ENCODE results near the gene FZD4. TPM values are rescaled to one million over a fixed set of nuclear protein-coding genes. Genes with fewer than 3 reads are reported as not detected.
A peak's percentile ranks its signal among the peaks of the same experiment; 100 is the strongest.

The FZD4 gene
- total RNA-seq, 2 experiments from 2014 or later: not detected

DNA sequence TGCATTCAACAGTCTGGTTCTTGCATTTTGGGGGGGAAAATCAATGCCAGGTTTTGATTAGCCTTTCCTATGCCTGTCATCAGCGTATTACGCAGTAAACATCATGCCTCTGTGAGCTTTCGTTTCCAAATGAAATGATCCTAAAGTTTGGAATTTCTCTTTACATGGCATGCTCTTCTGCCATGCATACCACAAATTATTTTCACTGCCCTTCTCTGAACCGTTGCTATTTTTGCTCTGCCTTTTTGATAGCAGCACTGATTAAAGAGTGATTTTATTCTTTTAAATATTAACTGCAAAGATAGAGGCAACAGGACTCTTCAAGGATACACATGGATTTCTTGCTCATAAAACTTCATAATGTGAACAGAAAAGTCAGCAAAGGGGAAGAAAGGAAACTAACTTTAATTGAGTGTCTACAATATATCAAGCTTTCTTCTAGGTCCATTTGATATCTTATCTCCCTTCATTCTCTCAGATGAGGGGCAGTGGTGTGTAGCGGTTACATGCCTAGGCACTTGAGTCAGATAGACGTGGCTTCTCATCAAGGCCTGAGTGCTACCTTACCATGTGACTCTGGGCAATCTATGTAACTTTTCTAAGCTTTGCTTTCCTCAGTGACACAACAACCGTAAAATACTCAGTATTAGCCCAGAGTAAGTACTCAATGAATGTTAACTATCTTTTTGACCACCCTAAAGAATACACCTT lies 25.0 kb upstream of the FZD4 start:
- H3K27ac Mint-ChIP-seq: no peak overlapping the region
- ChIA-PET CTCF (interaction anchor here (1.9 kb wide), 1 partner anchor 41 kb away, joined by 4 read pairs; no protein-coding TSS in a partner anchor), POLR2A (no interaction called here)
- peaks cover 6% of the 10 kb centered on the region for H3K27me3 Mint-ChIP-seq
- no peaks in the 10 kb centered on the region for H3K9me3 ChIP-seq (ENCODE audit: control insufficient read depth in 1 of 2, insufficient read depth in 1 of 2, low read length in 2 of 2)
- H3K4me1 ChIP-seq (ENCODE audit: insufficient read depth, low read length): no peaks in the 10 kb centered on the region
- TF ChIP-seq, protein P1, sequence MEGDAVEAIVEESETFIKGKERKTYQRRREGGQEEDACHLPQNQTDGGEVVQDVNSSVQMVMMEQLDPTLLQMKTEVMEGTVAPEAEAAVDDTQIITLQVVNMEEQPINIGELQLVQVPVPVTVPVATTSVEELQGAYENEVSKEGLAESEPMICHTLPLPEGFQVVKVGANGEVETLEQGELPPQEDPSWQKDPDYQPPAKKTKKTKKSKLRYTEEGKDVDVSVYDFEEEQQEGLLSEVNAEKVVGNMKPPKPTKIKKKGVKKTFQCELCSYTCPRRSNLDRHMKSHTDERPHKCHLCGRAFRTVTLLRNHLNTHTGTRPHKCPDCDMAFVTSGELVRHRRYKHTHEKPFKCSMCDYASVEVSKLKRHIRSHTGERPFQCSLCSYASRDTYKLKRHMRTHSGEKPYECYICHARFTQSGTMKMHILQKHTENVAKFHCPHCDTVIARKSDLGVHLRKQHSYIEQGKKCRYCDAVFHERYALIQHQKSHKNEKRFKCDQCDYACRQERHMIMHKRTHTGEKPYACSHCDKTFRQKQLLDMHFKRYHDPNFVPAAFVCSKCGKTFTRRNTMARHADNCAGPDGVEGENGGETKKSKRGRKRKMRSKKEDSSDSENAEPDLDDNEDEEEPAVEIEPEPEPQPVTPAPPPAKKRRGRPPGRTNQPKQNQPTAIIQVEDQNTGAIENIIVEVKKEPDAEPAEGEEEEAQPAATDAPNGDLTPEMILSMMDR (IDR thresholded peaks at IDR 0.05): no peak
- no peak overlapping the region for H3K4me3 ChIP-seq (ENCODE audit: low read length)
- H3K27ac ChIP-seq (ENCODE audit: low read depth in 1 of 2, low read length in 2 of 2): no peak overlapping the region
- H3K4me1 Mint-ChIP-seq (ENCODE audit: low read depth): no peaks in the 10 kb centered on the region
- H3K27me3 ChIP-seq (ENCODE audit: control insufficient read depth in 1 of 2, insufficient read depth in 2 of 2, low read length in 2 of 2): peaks cover 0 to 3% of the 10 kb centered on the region in 2 experiments
- ATAC-seq (ENCODE audit: poor library complexity) (no peak), DNase-seq (no peak)
- no peaks in the 10 kb centered on the region for H3K36me3 ChIP-seq (ENCODE audit: insufficient read depth, low read length)
- H3K9me3 Mint-ChIP-seq: no peaks in the 10 kb centered on the region
- no peaks in the 10 kb centered on the region for H3K36me3 Mint-ChIP-seq (ENCODE audit: low read depth)
- H3K4me3 Mint-ChIP-seq: no peak overlapping the region
- intact Hi-C loops (cut with DNase I, micrococcal nuclease): no loop called here

DNA sequence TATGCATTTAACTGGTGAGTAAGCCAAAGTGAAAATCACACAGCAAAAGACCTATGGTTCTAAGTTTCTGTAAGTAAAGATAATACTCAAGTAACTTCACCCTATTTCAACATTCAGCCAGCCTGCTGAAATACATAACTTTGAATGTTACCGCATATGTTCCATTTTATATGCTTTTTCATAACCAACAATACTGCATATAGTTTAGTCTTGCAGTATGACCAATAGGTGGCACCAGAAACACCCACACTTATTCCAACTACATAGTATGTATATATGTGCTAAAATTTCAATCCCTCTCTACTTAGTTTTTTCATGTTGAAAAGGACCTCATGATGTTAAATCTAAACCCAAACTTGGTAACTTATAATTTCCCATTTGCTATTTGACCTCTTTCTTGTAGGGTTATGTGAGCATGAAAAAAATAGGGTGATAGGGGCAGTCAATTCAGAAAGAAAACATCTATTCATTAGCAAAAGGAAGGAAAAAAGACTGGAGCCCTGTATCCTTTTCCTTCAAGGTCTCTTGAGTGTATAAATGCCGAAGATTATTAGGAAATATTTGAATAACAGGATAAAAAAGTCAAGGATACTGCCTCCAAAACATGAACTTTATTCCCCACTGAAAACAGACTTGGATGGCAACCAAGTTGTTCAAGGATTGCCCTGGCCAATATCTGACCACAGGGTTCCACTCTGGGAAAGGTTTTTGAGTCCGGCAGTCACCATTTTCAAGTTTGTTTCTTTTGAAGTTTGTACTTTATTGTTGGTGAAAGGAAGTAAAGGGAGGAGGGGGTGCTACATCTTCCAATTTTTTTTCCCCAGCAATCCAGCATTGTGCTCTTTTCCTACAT lies 23.8 kb upstream of the FZD4 start:
- ChIA-PET POLR2A (no interaction called here), CTCF (no interaction called here)
- ATAC-seq (ENCODE audit: poor library complexity) (peak; percentile 55), DNase-seq (peak in 4 of 14 experiments; percentile 6 to 57 (median 48))
- H3K4me1 ChIP-seq (ENCODE audit: insufficient read depth, low read length): no peaks in the 10 kb centered on the region
- no peaks in the 10 kb centered on the region for H3K4me1 Mint-ChIP-seq (ENCODE audit: low read depth)
- H3K4me3 Mint-ChIP-seq: no peak overlapping the region
- peaks cover 0 to 3% of the 10 kb centered on the region in 2 experiments for H3K27me3 ChIP-seq (ENCODE audit: control insufficient read depth in 1 of 2, insufficient read depth in 2 of 2, low read length in 2 of 2)
- no peaks in the 10 kb centered on the region for H3K36me3 ChIP-seq (ENCODE audit: insufficient read depth, low read length)
- intact Hi-C loops (cut with DNase I, micrococcal nuclease): loop anchor here (1.0 to 2.0 kb wide), 2 partner anchors 310 to 311 kb away; no protein-coding TSS in a partner anchor
- no peak overlapping the region for H3K27ac ChIP-seq (ENCODE audit: low read depth in 1 of 2, low read length in 2 of 2)
- no peaks in the 10 kb centered on the region for H3K36me3 Mint-ChIP-seq (ENCODE audit: low read depth)
- no peak overlapping the region for H3K4me3 ChIP-seq (ENCODE audit: low read length)
- H3K9me3 Mint-ChIP-seq: no peaks in the 10 kb centered on the region
- H3K27me3 Mint-ChIP-seq: peaks cover under 1% of the 10 kb centered on the region
- H3K27ac Mint-ChIP-seq: no peak overlapping the region
- TF ChIP-seq, protein P1 (IDR thresholded peaks at IDR 0.05): peak; percentile 82
- H3K9me3 ChIP-seq (ENCODE audit: control insufficient read depth in 1 of 2, insufficient read depth in 1 of 2, low read length in 2 of 2): no peaks in the 10 kb centered on the region

DNA sequence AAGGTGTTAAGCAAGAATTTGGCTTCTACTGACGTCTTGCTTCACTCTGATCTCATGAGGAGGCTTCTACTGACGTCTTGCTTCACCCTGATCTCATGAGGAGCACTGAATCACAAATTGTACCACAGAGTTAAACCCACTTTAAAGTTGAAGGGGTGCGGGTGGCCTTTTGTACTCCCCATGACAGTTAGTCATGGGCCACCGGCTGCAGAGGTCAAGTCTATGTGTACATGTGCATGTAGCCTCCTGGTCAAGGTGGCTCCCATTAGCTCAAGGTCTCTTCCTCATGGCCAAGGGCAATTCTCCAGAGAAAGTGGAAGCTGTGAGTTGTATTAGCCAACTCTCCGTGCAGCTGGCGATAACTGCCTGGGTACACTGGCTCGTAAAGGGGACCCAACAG lies 23.1 kb upstream of the FZD4 start:
- ChIA-PET POLR2A (no interaction called here), CTCF (no interaction called here)
- no peaks in the 10 kb centered on the region for H3K4me1 Mint-ChIP-seq (ENCODE audit: low read depth)

More for the DNA sequence above, 23.1 kb upstream of the FZD4 start:
- intact Hi-C loops (cut with DNase I, micrococcal nuclease): loop anchor here in 1 of 2 experiments (2.0 kb wide), 1 partner anchor 311 kb away; no protein-coding TSS in a partner anchor
- H3K4me3 ChIP-seq (ENCODE audit: low read length): no peak overlapping the region
- H3K27ac Mint-ChIP-seq: no peak overlapping the region
- no peak overlapping the region for H3K27ac ChIP-seq (ENCODE audit: low read depth in 1 of 2, low read length in 2 of 2)
- no peaks in the 10 kb centered on the region for H3K36me3 ChIP-seq (ENCODE audit: insufficient read depth, low read length)
- ATAC-seq (ENCODE audit: poor library complexity) (no peak), DNase-seq (peak in 1 of 14 experiments; percentile 13)
- H3K9me3 ChIP-seq (ENCODE audit: control insufficient read depth in 1 of 2, insufficient read depth in 1 of 2, low read length in 2 of 2): peaks cover 3% of the 10 kb centered on the region in 2 experiments
- H3K9me3 Mint-ChIP-seq: peaks cover 6% of the 10 kb centered on the region
- no peak overlapping the region for H3K4me3 Mint-ChIP-seq
- H3K27me3 ChIP-seq (ENCODE audit: control insufficient read depth in 1 of 2, insufficient read depth in 2 of 2, low read length in 2 of 2): peaks cover 0 to 3% of the 10 kb centered on the region in 2 experiments
- H3K27me3 Mint-ChIP-seq: no peaks in the 10 kb centered on the region
- H3K4me1 ChIP-seq (ENCODE audit: insufficient read depth, low read length): no peaks in the 10 kb centered on the region
- TF ChIP-seq, protein P1 (IDR thresholded peaks at IDR 0.05): no peak
- no peaks in the 10 kb centered on the region for H3K36me3 Mint-ChIP-seq (ENCODE audit: low read depth)

Data from CD4-positive, alpha-beta T cell (primary cell).